DMS 273 (cell line): ENCODE measurements around the gene ATP1A2.

ENCODE experiments used
- DNase-seq: peaks from one replicate; lab custom pipeline; 2025; ENCODE audit not compliant: unreplicated experiment; lab: John Stamatoyannopoulos, UW

ATP1A2 gene

DNA sequence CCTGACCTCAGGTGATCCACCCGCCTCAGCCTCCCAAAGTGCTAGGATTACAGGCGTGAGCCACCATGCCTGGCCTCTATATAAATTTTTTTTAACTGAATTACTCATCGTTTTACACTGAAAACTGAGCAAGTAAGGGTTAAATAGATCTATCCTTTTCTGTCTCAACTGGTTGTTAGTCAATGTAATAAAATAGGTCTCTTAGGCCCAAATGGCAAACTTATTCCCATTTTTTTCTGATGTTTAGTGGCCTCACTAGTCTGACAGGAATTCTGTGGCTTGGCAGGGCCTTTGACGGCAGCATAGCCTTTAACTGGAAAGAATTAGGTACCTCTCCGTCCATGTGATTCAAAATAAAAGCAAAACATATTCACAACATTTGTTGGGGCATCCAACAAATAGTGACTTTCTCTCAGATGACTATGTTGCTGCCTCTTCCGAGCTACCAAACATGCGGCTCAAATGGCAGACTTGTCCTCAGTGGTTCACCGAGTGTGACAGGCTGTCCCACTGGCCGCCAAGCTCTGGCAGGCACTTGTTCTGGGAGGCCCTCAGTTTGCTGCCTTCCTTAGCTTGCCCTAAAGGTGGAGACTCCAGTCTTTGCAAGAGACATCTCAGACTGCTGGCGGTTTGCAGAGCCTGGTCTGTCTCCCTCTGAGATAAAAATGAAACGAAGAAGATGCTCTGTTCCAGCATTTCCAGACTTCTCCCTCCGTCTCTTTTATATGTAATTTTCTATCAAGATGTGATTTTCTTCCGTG, 53.2 kb downstream of the ATP1A2 start:
- peak; percentile 11 for DNase-seq

DNA sequence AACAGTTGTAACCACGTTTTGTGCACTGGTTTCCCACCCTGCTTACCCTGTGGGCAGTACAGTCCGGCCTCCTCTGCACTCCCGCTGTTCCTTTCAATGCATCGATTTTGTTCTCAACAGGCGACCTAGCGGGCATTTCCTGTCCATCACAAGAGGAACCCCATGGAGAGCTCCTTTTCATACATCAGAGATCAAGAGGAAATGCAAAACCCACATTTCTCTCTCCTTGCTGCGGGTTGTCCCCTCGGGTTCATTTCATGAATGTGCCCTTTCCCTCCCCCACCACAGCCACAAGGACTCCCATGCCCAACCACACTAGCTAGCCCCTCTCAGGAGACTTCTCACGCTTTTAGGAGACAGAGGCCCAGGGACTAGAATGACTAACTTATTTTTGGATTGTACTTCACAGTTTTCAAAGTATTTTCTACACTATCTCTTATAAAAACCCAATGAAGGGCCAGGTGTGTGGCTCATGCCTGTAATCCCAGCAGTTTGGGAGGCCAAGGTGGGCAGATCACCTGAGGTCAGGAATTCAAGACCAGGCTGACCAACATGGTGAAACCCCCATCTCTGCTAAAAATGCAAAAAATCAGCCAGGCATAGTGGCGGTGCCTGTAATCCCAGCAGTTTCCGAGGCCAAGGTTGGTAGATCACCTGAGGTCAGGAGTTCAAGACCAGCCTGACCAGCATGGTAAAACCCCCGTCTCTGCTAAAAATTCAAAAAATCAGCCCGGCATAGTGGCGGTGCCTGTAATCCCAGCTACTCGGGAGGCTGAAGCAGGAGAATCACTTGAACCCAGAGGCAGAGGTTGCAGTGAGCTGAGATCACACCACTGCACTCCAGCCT, 54.2 kb downstream of the ATP1A2 start:
- DNase-seq: no peak

- DNase-seq: no peak
These were observed 55.8 kb downstream of the ATP1A2 start for GRCh38 chr1:160171354-160171753.

GRCh38 chr1:160171980-160172379, 56.4 kb downstream of the ATP1A2 start:
- DNase-seq: no peak

DNA sequence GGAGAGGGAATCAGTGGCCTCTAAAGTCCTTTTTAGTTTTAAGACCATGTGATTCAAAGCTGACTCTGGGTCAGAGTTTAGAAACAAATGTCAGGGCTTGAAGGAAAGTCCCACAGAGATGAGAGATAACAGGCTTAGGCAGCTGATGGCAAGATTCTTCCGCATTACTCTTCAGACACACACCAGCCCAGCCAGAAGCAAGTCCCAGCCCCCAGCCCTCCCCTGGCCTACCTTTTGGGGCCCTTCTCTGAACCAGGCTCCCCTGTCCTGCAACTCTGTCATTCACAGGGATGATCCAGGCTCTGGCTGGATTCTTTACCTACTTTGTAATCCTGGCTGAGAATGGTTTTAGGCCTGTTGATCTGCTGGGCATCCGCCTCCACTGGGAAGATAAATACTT, 61.7 kb downstream of the ATP1A2 start:
- no peak for DNase-seq

DNA sequence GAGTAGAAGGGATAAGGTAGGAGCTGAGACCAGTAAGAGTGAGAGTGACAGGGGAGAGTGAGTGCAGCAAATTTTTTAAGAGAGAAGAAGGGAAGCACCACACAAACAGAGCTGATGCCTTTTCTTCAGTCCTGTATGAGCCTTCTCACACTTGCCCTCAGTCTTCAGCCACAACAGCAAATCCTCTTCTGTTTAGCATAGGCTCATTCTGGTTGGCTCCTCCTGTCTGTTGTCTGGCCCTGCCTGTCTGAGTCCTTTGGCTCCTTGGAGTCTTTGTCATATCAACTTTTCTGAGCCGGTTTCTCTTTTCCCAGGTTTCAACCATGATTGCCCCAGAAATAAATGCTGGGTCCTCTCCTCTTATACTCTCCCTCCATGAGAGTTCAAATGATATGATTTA, 62.1 kb downstream of the ATP1A2 start:
- no peak for DNase-seq

GRCh38 chr1:160178731-160179130, 63.2 kb downstream of the ATP1A2 start:
- DNase-seq: no peak

DNA sequence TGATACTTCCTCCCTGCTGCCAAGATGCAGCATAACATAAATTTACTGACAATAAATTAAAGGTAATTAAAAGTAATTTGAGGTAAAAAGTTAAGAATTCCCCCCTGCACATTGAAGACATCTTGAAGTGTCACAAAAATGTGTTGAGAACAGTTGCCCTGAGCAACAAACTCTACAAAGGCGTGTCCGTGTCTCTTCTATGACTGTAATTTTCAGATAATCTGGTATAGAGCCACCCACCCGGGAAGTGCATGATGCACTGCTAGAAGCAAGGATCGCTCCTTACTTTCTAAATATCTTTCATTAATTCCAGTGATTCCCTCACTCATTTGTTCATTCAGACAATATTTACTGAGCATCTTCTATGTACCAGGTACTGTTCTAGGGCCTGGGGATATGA, 63.8 kb downstream of the ATP1A2 start:
- DNase-seq: no peak

DNA sequence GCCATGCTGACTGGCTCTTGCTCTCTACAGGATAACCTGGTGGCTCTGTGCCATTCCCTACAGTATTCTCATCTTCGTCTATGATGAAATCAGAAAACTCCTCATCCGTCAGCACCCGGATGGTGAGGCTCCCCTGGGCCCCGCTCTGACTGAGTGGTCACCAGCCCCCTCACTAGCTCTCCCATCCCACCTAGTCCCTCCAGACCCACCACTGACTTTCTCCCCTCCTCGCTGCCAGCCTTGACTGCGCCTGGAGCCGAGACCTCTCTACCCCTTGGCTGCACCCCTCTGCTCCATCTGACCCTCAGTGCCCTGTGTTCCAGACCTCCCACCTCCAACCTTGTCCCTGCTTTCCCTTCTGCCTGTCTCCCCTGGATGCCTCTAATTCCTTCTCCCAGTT, 70.7 kb downstream of the ATP1A2 start:
- DNase-seq: no peak

- DNase-seq: no peak
These were observed 71.2 kb downstream of the ATP1A2 start for GRCh38 chr1:160186729-160187128.

DNA sequence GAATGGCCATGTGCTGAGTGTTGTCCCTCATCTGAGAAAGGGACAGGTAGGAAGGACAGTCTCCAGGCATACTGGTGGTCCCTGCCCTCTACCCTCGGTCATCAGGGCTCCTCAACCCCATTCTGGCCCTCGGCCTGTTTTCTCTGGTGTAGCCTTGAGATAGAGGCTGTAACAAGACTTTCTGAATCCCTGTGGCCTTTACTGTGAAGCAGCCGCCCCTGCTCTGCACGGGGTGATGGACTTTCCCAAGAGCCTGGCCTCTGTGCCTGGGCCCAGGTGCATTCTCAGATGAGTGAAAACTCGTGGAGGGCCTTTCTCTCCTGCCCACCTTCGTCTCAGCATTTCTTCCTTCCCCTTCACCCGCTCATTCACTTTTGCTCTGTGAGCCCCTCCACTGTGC, 71.8 kb downstream of the ATP1A2 start:
- no peak for DNase-seq

GRCh38 chr1:160188341-160188740, 72.8 kb downstream of the ATP1A2 start:
- no peak for DNase-seq

GRCh38 chr1:160189649-160190625, 74.4 kb downstream of the ATP1A2 start, which contains the start of gene CASQ1:
CASQ1 (plus strand) TSS chr1:160190575; CDS start chr1:160190752, 177 bp downstream.
- peak; percentile 72 for DNase-seq

DNA sequence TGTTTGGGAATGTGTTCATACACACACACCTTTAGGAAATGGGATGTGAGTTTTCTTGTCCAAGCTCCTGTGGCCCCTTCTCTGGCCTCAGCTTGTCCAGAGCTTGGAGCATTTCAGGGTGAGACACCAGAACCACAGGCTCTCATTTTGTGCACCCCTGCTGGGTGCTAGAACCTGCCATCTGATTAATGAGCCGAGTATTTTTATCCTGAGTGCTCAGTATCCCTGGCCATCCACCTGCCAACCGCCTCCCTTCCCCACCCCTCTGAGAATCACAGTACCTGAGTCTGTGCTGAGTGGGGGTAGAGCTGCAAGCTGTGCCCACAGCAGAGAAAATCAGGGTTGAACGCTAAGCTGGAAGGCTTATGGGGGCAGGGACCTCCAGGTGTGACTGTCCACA, 76.2 kb downstream of the ATP1A2 start:
- DNase-seq: no peak

- DNase-seq: no peak
These were observed 76.7 kb downstream of the ATP1A2 start for GRCh38 chr1:160192234-160192633.
